Prostate gland (tissue), 2 donors: ENCODE data around the gene MAP7D1.

ENCODE experiments used
- CTCF ChIP-seq, 4 experiments: fragments of 200-600 bp in 2 of 4; fragments of 450-650 bp in 2 of 4; sonication (generic) in 2 of 4; IDR thresholded peaks; 1 replicate in 3 of 4; 2 replicates in 1 of 4; pipeline ENCODE4 v1.5.1; 2016 to 2019; ENCODE audit warnings: antibody characterized with exemption in 4 of 4, mild to moderate bottlenecking in 2 of 4, moderate library complexity in 2 of 4
- POLR2A ChIP-seq: fragments of 450-650 bp; IDR thresholded peaks from one replicate; pipeline ENCODE4 v1.6.1; 2016; ENCODE audit warnings: antibody characterized with exemption, mild to moderate bottlenecking

GRCh38 chr1:36143424-36143823 is 12.5 kb upstream of the MAP7D1 start:
- no peak for TF ChIP-seq CTCF (IDR thresholded peaks at IDR 0.05)
- TF ChIP-seq POLR2A = no peak
